Skin epidermis (tissue), 12 donors: ENCODE results near the gene ASPM.
"Not testable (repeated sequence)": the region's sequence is repeated elsewhere in the genome, so short reads cannot be mapped to it uniquely, and the experiment has no call there.

Experiments used
- H3K27ac ChIP-seq, 21 experiments: fragments of 200-600 bp; sonication (generic) in 11 of 21; one replicate each; pipeline ENCODE4 v1.5.0; 2020; ENCODE audit warnings: mild to moderate bottlenecking in 3 of 21, inconsistent platforms in 2 of 21, moderate library complexity in 2 of 21
- H3K4me3 ChIP-seq, 7 experiments: fragments of 200-600 bp; sonication (generic) in 2 of 7; one replicate each; pipeline ENCODE4 v1.5.0; 2020; ENCODE audit warnings: inconsistent platforms in 2 of 7, mild to moderate bottlenecking in 2 of 7, moderate library complexity in 1 of 7

The ASPM gene

GRCh38 chr1:197092491-197093023, 53.9 kb downstream of the ASPM start:
- Histone ChIP-seq H3K4me3 (no peak overlapping the region), H3K27ac (no peak overlapping the region)

- no peak overlapping the region for H3K4me3 ChIP-seq
- H3K27ac ChIP-seq = no peak overlapping the region
Measured at GRCh38 chr1:197083474-197083873, 63.0 kb downstream of the ASPM start.

GRCh38 chr1:197081117-197081753, 65.2 kb downstream of the ASPM start:
- Histone ChIP-seq H3K27ac (no peak overlapping the region), H3K4me3 (no peak overlapping the region)

GRCh38 chr1:197080323-197080722, 66.1 kb downstream of the ASPM start:
- Histone ChIP-seq H3K4me3 (no peak overlapping the region), H3K27ac (no peak overlapping the region)

GRCh38 chr1:197076585-197076984, 69.9 kb downstream of the ASPM start:
- H3K27ac ChIP-seq = no peak overlapping the region
- no peak overlapping the region for H3K4me3 ChIP-seq

GRCh38 chr1:197073978-197074377, 72.5 kb downstream of the ASPM start:
- Histone ChIP-seq H3K4me3 (no peak overlapping the region), H3K27ac (no peak overlapping the region)

GRCh38 chr1:197067457-197067818, 79.0 kb downstream of the ASPM start:
- Histone ChIP-seq H3K27ac (no peak overlapping the region), H3K4me3 (no peak overlapping the region)

GRCh38 chr1:197066719-197067456, 79.6 kb downstream of the ASPM start, which contains the start of gene F13B:
Gene F13B, minus strand, starts transcription at chr1:197067260. Its CDS starts 37 bp downstream, at chr1:197067223.
- Histone ChIP-seq H3K27ac (no peak within 1 kb of the TSS), H3K4me3 (no peak within 1 kb of the TSS)

- Histone ChIP-seq H3K27ac (no peak overlapping the region), H3K4me3 (no peak overlapping the region)
Measured at GRCh38 chr1:197066277-197066676, 80.2 kb downstream of the ASPM start.

- Histone ChIP-seq H3K4me3 (no peak overlapping the region), H3K27ac (no peak overlapping the region)
Measured at GRCh38 chr1:197065559-197065958, 80.9 kb downstream of the ASPM start.

GRCh38 chr1:197063212-197063611, 83.3 kb downstream of the ASPM start:
- Histone ChIP-seq H3K4me3 (no peak overlapping the region), H3K27ac (no peak overlapping the region)

GRCh38 chr1:197062692-197063091, 83.8 kb downstream of the ASPM start:
- no peak overlapping the region for H3K27ac ChIP-seq

GRCh38 chr1:197049100-197049499, 97.4 kb downstream of the ASPM start:
- no peak overlapping the region for H3K27ac ChIP-seq
- no peak overlapping the region for H3K4me3 ChIP-seq

More at GRCh38 chr1:197062692-197063091, 83.8 kb downstream of the ASPM start:
- H3K4me3 ChIP-seq = no peak overlapping the region

GRCh38 chr1:197042676-197043341, 103.7 kb downstream of the ASPM start:
- Histone ChIP-seq H3K27ac (no peak overlapping the region), H3K4me3 (no peak overlapping the region)

GRCh38 chr1:197041486-197042353, 104.7 kb downstream of the ASPM start:
- Histone ChIP-seq H3K27ac (no peak overlapping the region), H3K4me3 (no peak overlapping the region)

- Histone ChIP-seq H3K27ac (no peak overlapping the region), H3K4me3 (no peak overlapping the region)
Measured at GRCh38 chr1:197036861-197037260, 109.6 kb downstream of the ASPM start.

- H3K4me3 ChIP-seq, H3K27ac ChIP-seq: not testable (repeated sequence)
Measured at GRCh38 chr1:197034631-197035339, 111.7 kb downstream of the ASPM start.
